SU-DHL-6 (cell line): ENCODE data around the gene ADAMTS17.

Source experiments
- CTCF ChIP-seq: fragments of 200-600 bp; sonication (generic); IDR thresholded peaks from one replicate; pipeline ENCODE4 v1.5.1; 2017; ENCODE audit warnings: antibody characterized with exemption, mild to moderate bottlenecking, low read length, moderate library complexity; ENCODE audit not compliant: insufficient read depth, poor library complexity, severe bottlenecking
- EZH2phosphoT487 ChIP-seq: fragments of 200-600 bp; sonication (generic), shearing (Covaris generic); conservative IDR thresholded peaks from 2 replicates; pipeline ENCODE4 v1.6.1; 2018; ENCODE audit warnings: mild to moderate bottlenecking, antibody characterized with exemption, low read length, moderate library complexity, mixed read lengths

GRCh38 chr15:99961011-99961441, 380.7 kb downstream of the ADAMTS17 start:
- no peak for TF ChIP-seq CTCF
- no peak for TF ChIP-seq EZH2phosphoT487
